ENCODE measurements around the gene KRTAP10-7.
"Not testable (repeated sequence)": the region's sequence is repeated elsewhere in the genome, so short reads cannot be mapped to it uniquely, and the experiment has no call there.

KRTAP10-7 gene

DNA sequence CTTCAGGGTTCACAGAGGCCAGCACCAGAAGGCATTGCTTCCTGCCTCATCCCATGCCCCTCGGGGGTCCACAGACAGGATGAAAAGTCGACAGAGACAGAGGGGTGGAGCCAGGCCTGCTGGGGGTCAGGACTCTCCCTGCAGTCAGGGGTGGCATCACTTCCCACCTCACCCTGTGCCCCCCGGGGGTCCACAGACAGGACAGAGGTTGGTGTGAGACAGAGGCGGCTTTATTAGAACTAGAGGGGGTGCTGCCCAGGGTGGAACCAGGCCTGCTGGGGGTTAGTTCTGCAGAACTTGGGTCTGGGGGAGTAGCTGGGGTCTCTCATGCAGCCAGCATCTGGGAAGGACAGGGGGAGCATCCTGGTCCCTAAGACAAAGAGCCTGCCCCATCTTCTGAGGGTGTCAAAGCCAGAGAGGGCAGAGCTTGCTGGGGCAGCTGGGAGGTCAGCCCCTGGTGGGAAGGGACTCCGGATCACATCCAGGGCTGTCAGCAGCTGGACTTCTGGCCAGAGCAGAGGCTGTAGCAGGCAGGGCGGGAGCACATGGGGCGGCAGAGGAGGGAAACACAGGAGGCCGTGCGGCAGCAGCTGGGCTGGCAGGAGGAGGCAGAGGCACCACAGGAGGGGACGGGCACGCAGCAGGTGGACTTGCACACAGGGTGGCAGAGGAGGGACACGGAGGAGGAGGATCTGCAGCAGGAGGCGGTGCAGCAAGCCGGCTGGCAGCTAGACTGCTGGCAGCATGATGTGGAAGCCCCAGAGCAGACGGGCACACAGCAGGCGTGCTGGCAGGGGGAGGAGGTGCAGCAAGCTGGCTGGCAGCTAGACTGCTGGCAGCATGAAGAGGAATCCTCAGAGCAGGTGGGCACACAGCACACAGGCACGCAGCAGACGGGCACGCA, 9.2 kb upstream of the KRTAP10-7 start:
- not testable (repeated sequence) for DNase-seq

DNA sequence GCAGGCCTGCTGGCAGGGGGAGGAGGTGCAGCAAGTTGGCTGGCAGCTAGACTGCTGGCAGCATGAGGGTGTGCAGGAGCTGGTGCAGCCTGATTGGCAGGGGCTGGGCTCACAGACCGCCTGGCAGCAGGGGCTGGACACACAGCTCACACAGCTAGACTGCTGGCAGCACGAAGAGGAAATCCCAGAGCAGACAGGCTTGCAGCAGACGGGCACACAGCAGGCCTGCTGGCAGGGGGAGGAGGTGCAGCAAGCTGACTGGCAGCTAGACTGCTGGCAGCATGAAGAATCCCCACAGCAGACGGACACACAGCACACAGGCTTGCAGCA, 8.6 kb upstream of the KRTAP10-7 start:
- not testable (repeated sequence) for DNase-seq

DNA sequence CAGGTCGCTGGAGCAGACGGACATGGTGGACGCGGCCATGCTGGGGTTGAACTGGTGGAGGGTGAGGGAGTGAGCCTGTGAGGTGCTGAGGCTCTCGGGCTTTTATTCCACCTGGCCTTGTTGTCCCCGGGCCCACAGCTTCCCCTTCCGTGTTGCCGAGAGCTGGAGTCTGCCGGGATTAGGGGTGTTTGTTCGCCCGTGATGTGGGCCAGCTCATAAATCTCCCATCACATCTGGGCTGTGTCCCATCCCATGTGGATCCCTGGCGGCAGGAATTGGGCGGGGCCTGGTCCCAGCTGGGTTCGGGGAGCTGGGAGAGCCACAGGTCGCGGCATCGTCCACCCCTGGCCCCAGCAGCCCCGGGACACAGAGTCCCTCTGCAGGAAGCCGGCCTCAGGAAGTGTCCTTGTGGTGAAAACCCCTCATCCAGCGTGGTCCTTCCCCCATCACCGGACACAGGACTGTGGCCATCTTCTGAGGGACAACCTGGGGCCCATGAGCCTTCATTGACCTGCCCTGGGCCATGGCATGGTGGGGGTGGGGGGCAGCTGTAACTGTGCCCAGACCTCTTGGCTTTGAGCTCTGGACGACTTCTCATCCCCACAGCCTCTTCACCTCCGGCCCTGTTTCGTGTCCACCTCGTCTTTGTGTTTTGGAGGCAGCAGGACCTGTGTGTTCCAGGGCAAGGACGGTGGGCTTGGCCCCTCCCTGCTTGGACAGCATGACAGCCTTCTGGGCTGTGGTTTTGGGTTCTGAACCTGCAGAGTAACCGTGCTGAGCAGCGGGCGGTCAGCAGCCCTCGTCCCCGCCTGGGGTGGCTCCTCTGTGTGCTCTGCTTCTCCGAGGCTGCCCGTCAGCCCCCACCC, 7.7 kb upstream of the KRTAP10-7 start, which contains the start of gene KRTAP10-6:
TSS of gene KRTAP10-6 (minus strand) at position 60 of the 866 bp plus-strand sequence. CDS start at position 39, 21 bp downstream.
- no peak for DNase-seq

DNA sequence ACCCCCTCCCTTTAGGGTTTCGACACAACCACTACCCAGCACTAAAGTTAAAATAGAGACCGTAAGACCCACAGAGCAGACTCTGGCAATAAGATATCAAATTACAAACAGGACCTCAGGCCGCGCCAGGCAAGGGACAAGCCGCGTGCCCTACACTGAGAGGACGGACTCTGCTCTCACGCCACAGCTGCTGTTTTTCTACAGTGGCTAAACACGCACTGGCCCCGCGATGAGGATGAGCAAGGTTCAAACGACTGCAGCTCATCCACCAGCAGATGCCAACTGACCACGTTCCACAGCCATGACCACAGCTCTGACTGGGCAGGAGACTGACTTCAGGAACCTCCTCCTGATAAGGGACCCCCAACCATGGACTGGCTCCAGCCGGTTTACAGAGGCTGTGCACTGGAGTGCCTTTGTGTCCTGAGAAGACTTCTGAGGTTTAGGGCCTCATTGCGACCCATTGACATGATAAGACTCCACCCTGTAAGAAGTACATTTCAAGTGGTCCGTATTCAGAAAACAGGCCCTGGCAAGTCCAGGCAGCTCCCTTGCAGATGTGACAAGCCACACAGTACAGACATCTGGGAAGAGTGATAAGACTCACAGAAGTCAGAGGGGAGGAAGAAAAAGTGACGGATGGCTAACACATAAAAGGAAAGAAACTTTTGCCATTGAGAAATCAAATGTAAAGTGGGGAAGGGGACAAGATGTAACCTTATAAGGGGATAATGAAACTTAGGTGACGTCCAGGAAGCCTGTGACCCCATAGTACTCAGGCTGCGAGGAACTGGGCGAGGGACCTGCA, 6.6 kb upstream of the KRTAP10-7 start:
- DNase-seq: no peak

DNA sequence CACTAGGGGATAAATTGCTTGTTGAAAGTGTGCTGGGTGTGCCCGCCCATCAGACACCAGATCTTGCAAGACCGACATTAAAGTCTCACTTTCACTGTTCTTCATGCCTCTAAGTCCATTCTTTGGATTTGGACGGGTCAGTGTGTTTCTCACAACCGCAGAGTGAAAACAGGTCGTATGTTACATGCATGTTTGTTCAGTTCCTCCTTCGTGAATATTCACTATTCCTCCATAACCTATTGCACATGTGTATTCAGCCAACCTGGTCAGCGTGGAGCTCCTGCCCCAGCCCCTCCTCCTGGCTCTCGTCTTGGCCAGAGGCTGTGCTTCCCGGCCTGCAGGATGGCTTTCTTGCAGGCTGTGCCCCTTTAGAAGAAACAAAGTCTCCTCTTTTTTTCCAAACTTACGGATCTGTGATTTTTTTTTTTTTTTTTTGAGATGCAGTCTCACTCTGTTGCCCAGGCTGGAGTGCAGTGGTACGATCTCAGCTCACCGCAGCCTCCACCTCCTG, 5.9 kb upstream of the KRTAP10-7 start:
- DNase-seq: no peak

DNA sequence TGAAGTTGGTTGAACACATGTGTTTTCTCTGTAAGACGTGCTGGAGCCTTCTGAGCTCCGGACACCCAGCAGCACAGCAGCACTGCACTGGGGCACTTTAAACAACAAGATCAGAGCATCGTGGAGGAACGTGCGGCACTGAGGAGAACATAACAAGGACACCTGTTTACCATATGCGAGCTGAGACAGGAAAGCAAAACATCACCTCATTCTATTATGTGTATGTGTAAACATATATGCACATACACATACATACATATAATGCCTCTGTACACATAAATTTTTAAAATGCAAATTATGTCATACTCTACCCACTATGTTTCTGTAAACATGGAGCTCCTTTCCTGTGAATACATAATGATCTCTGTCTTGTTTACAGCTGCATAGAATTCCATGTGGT, 4.9 kb upstream of the KRTAP10-7 start:
- DNase-seq: no peak

DNA sequence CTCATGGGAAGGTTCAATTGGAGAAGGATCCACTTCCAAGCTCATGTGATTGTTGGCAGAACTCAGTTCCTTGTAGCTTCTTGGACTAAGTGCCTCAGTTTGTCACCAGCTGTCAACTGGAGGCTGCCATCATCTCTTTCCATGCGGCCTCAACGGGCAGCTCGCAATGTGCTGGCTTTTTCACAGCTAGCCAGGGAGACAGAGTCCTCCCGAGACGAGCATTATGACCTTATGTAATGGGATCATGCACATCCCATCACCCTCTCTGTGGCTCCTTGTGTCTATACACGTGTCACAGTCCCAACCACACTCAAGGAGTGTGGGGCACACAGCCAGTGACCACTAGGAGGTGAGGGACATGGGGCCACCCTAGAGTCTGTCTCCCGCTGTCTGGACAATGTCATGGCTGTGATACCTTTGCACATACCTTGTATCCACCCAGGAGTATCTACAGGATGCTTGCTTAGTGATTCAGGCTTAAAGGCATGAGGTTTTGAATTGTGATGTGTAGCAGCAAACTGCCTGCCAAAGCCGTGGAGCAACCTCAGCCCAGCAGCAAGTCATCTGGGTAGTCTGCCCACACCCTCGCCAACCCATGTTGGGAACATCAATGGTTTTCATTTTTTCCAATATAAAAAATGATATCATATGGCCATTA, 4.2 kb upstream of the KRTAP10-7 start:
- no peak for DNase-seq

DNA sequence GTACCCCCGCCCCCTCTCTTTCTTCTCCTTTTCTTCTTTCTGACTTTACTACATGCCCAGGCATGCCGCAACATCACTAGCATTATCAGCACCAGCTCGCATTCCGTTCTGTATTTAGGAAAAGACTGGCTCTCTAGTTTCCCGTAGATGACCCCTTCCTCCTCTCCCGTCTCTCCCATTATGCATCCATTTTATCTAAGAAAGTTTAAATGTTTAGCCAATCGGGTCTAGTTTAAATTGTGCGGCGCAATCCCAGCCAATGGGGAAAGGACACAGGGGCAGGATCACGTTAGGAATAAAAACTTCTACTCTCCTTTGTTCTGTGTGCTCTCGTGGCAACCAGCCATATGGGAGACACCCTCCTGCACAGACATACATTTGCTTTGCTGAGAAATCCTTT, 2.3 kb upstream of the KRTAP10-7 start:
- no peak for DNase-seq

DNA sequence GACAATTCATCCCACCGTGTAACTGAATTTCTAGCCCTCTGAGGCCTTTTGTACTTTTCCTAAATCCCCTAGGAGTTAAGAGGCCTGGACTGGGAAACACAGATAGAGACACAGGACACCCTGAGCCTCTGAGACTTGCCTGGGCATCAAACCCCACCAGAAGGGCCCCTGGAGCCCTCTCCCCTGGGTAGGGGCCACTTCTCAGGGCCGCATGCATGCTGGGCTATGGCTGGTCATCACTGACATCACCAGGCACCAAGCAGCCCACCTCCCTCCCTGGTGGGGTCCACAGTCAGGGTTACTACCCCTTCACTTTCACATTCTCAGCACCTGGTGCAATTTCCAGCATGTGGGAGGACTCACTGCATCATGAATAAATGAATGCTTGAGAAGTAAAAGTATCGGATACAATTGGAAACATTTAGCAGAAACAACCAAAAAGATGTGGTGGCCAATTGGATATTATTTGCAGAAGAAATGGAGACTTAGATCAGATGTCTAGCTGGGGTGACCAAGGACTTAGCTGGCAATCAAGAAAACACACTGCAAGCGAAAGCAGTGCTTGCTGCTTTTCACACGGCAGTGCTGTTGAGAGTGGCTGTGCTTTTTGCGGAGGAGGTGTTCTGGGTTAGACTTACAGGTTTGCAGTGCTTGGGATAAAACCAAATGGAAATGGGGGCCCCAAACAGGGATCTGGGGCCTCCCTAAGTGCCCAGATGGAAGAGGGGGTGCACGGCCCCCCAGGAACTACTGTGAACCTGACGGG, 950 bp upstream of the KRTAP10-7 start:
- DNase-seq: no peak

DNA sequence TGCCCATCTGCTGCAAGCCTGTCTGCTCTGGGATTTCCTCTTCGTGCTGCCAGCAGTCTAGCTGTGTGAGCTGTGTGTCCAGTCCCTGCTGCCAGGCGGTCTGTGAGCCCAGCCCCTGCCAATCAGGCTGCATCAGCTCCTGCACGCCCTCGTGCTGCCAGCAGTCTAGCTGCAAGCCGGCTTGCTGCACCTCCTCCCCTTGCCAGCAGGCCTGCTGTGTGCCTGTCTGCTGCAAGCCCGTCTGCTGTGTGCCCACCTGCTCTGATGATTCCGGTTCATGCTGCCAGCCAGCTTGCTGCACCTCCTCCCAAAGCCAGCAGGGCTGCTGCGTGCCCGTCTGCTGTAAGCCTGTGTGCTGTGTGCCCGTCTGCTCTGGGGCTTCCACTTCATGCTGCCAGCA, 694 bp downstream of the KRTAP10-7 start:
- not testable (repeated sequence) for DNase-seq

DNA sequence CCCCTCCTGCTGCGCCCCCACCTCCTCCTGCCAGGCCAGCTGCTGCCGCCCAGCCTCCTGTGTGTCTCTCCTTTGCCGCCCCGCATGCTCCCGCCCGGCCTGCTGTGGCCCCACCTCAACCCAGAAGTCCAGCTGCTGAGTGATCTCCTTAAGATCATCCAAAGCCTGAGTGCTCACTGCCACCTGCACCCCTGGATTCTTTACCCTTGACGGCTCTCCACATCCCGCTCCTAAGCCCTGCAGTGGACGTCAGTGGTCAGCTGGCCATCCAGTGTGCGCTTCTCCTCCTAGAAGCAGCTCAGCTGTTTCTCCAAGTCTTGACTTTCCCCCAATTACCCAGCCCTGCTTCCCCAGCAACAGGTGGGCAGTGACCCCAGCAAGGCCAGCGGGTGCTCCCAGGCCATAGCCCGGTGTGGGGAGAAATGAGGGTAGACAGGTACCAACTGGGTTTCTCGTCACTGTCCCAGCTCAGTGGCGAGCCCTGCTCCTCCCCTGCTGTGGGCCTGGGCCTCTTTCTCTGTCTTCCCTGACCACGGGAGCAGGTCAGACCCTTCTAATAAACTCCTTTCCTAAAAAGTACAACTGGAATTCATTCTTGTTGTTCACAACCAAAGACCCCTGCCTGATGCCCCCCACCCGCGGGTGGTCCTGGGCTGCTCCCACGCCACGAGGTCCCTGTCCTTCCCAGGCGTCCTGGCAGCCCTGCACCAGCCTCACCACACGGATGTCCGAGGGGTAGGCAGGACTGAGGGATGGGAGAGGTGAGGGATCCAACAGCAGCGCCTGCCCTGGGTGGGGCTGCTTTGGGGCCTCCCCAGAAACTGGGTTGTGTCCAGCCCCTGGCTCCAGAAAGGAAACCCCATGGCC, 1.4 kb downstream of the KRTAP10-7 start:
- DNase-seq: no peak

DNA sequence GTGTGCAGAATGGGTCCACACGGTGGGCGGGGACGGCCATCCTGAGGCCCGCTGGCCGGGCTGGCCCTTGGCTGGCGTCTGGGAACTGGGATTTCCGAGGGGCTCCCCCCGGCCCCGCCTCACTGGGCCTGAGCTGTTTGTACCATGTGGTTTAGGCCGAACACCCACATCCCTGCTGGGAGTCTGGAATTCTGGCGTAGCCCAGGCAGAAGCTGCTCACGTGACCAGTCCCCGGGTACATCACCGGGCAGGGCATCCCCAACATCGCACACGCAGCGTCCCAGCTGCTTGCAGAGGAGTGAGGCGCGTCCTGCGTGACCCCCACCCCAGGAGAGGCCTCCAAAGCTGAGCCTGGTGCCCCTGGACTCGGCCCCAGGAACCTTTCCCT, 2.1 kb downstream of the KRTAP10-7 start:
- DNase-seq: no peak

DNA sequence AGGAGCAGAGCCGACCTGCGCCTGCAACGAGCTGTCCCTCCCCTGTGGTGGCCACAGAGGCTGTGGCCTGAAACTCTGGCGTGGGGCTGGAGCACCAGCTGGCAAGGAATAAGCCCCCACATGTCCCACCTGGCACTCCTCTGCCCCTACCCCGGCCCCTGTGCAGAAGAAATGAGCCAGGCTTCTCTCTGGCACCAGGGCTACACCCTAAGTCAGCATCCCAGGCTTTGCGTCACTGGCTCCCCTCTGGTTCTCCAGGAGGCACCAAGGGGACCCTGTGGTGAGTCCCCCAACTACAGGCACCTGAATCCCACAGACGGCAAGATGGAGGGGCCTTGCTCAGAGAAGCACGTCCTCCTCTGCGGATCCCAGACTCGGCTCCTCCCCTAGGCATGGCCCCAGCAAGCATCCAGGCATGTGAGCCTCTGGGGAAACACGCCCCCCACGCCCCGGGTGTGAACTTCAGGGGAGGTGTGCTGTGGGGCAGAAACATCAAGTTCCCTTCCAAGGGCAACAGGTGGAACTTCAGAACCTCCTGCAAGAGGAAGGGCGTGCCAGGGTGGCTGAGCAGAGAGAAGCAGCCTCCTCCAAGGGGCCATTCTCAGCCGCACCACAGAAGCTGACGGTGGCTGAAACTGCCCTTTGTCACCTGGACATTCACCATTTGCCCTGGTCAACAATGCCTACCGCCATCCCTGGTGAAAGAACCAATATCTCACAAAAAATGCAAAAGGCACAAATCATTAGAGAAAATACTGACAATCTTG, 2.9 kb downstream of the KRTAP10-7 start:
- no peak for DNase-seq

DNA sequence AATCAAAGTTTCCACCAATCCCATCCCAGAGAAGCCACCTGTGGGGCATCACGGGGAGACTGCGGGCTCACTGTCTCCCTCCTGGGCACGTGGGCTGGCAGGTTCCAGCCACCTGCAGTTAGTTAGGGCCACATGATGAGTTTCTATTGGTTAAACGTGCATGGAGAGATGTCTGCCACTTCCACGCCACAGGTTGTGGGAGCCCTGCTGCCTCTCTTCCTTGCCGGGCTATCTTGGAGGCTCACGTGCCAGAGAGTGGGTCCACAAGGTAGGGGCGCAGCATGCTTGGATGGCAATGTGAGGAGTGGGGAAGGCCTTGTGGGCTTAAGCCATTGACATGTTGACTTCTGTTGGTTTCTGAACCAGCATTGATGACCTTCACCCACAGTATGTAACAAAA, 3.5 kb downstream of the KRTAP10-7 start:
- no peak for DNase-seq

DNA sequence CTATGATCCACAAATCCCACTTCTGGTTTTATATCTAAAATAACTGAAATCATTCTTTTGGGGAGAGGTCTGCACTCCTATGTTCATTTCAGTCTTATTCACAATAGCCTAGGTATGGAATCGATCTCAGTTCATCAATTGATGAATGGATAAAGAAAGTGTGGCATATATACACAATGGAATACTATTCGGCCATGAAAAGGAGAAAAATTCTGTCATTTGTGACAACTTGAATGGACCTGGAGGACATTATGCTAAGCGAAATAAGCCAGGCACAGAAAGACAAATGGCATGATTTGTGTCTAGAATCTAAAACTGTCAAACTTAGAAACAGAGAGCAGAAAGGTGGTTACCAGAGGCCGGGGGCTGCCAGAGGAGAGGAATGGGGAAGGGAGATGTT, 6.1 kb downstream of the KRTAP10-7 start:
- no peak for DNase-seq

DNA sequence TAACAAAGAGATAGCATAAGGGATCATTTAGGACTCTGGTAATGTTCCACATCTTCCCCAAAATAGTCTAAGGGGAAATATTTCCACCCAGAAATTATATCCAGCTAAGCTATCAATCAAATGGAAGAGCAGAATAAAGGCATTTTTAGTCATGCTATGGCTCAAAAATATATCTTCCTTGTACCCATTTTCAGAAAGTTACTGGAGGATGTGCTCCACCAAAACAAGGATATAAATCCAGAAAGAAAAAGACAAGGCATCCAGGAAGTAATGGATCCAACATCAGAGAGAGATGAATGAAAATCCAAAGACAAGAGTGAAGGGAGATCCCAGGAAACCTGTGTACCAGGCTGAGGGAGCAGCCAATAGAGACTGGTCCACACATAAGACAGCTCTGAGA, 8.8 kb downstream of the KRTAP10-7 start:
- no peak for DNase-seq

DNA sequence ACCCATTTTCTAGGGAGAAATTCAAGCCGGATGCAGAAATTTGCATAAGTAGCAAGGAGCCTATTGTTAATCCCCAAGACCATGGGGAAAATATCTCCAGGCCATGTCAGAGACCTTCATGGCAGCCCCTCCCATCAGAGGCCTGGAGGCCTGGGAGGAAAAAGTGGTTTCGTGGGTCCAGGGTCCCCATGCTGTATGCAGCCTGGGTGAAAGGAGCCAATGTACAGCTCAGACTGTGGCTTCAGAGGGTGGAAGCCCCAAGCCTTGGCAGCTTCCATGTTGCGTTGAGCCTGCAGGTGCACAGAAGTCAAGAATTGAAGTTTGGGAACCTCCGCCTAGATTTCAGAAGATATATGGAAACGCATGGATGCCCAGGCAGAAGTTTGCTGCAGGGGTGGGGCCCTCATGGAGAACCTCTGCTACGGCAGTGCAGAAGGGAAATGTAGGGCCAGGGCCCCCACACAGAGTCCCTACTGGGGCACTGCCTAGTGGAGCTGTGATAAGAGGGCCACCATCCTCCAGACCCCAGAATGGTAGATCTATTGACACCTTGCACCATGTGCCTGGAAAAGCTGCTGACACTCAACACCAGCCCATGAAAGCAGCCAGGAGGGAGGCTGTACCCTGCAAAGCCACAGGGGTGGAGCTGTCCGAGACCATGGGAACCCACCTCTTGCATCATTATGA, 9.9 kb downstream of the KRTAP10-7 start:
- not testable (repeated sequence) for DNase-seq

DNA sequence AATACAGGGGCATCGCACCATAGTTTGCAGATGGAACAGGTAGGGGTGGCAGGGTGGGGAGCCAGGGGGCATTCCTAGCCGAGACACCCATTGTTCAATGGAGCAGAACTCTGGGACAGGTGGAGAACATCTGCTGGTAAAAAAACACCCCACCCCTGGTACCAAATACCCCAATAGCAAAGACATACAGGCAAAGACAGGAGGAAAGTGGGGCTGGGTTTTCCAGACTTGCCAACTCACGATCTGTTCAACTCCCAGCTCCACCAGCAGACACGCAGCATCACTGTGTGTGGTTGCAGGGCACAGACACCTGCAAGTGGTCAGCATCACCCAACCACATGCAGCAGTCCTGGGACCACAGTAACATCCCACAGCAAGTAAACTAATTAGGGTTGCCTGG, 11.2 kb downstream of the KRTAP10-7 start:
- no peak for DNase-seq

DNA sequence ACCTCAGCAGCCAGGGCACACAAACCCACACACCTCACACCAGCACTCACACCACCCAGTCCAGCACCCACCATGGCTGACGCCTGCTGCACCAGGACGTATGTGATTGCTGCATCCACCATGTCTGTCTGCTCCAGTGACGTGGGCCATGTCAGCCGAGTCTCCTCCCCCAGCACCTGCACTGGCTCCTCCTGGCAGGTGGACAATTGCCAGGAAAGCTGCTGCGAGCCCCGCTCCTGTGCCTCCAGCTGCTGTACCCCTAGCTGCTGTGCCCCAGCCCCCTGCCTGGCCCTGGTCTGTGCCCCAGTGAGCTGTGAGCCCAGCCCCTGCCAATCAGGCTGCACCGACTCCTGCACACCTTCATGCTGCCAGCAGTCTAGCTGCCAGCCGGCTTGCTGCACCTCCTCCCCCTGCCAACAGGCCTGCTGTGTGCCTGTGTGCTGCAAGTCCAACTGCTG, 11.7 kb downstream of the KRTAP10-7 start, which contains the start of gene KRTAP10-8:
TSS of gene KRTAP10-8 (plus strand) at position 51 of the 458 bp plus-strand sequence. CDS start at position 73, 22 bp downstream.
- DNase-seq: no peak
